Testis (tissue), 3 donors: ENCODE measurements around the gene OR11G2. TPM values are rescaled to one million over a fixed set of nuclear protein-coding genes. Genes with fewer than 3 reads are reported as not detected.

Experiments used
- DNase-seq: peaks from one replicate; pipeline ENCODE4 v3.0.0-alpha.2; 2019
- H3K27ac ChIP-seq, 2 donors: fragments of 200-600 bp; sonication (generic); one replicate each; pipeline ENCODE4 v1.5.1; 2019
- H3K27me3 ChIP-seq: fragments of 200-600 bp; sonication (generic); one replicate; pipeline ENCODE4 v1.5.1; 2019
- H3K36me3 ChIP-seq: fragments of 200-600 bp; sonication (generic); one replicate; pipeline ENCODE4 v1.5.1; 2017; ENCODE audit warnings: low read depth; ENCODE audit errors: missing control alignments
- H3K4me1 ChIP-seq: fragments of 200-600 bp; sonication (generic); one replicate; pipeline ENCODE4 v1.5.1; 2019
- H3K4me3 ChIP-seq, 2 donors: fragments of 200-600 bp; sonication (generic); one replicate each; pipeline ENCODE4 v1.5.1; 2017 to 2019
- H3K9me3 ChIP-seq: fragments of 200-600 bp; sonication (generic); one replicate; pipeline ENCODE4 v1.5.1; 2017
- CTCF ChIP-seq, 3 experiments: fragments of 450-650 bp in 2 of 3; fragments of 200-600 bp in 1 of 3; sonication (generic) in 1 of 3; IDR thresholded peaks; one replicate each; pipeline ENCODE4 v1.5.1; 2016 to 2019; ENCODE audit warnings: antibody characterized with exemption in 3 of 3, mild to moderate bottlenecking in 2 of 3, moderate library complexity in 1 of 3
- POLR2A ChIP-seq: fragments of 450-650 bp; IDR thresholded peaks from one replicate; pipeline ENCODE4 v1.6.1; 2017; ENCODE audit warnings: antibody characterized with exemption, mild to moderate bottlenecking, moderate library complexity
- WGBS, 2 donors: methylation state at CpG; one replicate each; pipeline ENCODE4 v1.1.5; 2018; 5-methylcytosine and 5-hydroxymethylcytosine counted together
- intact Hi-C: fragments of 100-400 bp; cut with DNase I; formaldehyde crosslinking; loops from one replicate; pipeline ENCODE4 v1.15.1; 2023; ENCODE audit warnings: low total_unique reads
- polyA plus RNA-seq: library from polyadenylated mRNA; stranded (reverse); fragments of 350-450 nt; fragmentation: Illumina TruSeq; extraction: RNeasy Lipid Tissue Mini Kit (QIAGEN cat#74804); gene quantifications from one replicate; pipeline ENCODE4 v1.2.3, GENCODE V29; 2014; ENCODE audit warnings: low read depth, low replicate concordance; ENCODE audit not compliant: insufficient read depth
- total RNA-seq, 2 donors: library from RNA; depleted of rRNA; stranded (reverse); fragments of >200 nt; gene quantifications; one replicate each; pipeline ENCODE4 v1.2.3, GENCODE V29; 2016

OR11G2 gene
- total and polyA plus RNA-seq, 3 donors from 2014 or later: not detected

GRCh38 chr14:20176330-20176729, 14.4 kb upstream of the OR11G2 start:
- 48 to 49% methylated on average over 6 of the region's 6 CpGs for WGBS, 2 donors
- H3K36me3 ChIP-seq: no peaks in the 10 kb centered on the region
- no peak overlapping the region for H3K27ac ChIP-seq
- no peaks in the 10 kb centered on the region for H3K27me3 ChIP-seq
- intact Hi-C loops: no loop called here
- DNase-seq: no peak
- no peaks in the 10 kb centered on the region for H3K4me1 ChIP-seq
- H3K9me3 ChIP-seq: no peaks in the 10 kb centered on the region
- TF ChIP-seq CTCF (IDR thresholded peaks at IDR 0.05) (no peak), POLR2A (no peak)
- no peak overlapping the region for H3K4me3 ChIP-seq

DNA sequence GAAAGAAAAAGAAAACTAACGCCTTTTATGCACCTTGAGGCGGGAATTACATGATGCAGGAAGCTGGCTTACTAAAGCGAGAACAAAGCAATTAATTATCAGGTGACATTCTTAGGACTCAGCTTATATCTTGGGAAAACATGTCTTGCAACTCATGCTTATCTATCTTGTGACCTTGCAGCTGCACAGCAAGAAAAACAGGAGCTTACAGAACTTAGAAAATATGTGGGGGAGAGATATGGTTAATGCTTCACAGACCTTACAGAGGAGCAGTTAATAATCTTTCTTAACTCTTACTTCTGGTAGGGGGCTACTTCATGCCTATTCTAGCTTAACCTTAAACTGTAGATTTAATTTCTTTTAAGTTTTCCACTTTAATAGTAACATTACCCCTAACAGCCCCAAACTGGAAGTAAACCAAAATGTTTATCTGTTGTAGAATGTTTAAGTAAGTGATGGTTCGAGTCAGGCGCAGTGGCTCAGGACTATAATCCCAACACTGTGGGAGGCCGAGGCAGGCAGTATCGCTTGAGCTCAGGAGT, 13.2 kb upstream of the OR11G2 start:
- no peaks in the 10 kb centered on the region for H3K36me3 ChIP-seq
- DNase-seq: peak; percentile 43
- peak overlapping the region in 1 of 2 donors; percentile 55 for H3K27ac ChIP-seq
- H3K27me3 ChIP-seq: no peaks in the 10 kb centered on the region
- no peaks in the 10 kb centered on the region for H3K4me1 ChIP-seq
- no peaks in the 10 kb centered on the region for H3K9me3 ChIP-seq
- WGBS, 2 donors: 28 to 49% methylated on average over 7 of the region's 7 CpGs
- no peak for TF ChIP-seq POLR2A
- TF ChIP-seq CTCF (IDR thresholded peaks at IDR 0.05): no peak
- peak overlapping the region in 1 of 2 donors; percentile 26 for H3K4me3 ChIP-seq
- intact Hi-C loops: no loop called here

- no peaks in the 10 kb centered on the region for H3K4me1 ChIP-seq
- no peak overlapping the region for H3K27ac ChIP-seq
- no peaks in the 10 kb centered on the region for H3K36me3 ChIP-seq
- intact Hi-C loops: no loop called here
- peak; percentile 19 for DNase-seq
- WGBS, 2 donors: 56 to 65% methylated on average over 5 of the region's 5 CpGs
- H3K4me3 ChIP-seq: no peak overlapping the region
- no peak for TF ChIP-seq CTCF (IDR thresholded peaks at IDR 0.05)
- TF ChIP-seq POLR2A: no peak
- no peaks in the 10 kb centered on the region for H3K9me3 ChIP-seq
- H3K27me3 ChIP-seq: no peaks in the 10 kb centered on the region
Observed at GRCh38 chr14:20179218-20179617, 11.5 kb upstream of the OR11G2 start.

DNA sequence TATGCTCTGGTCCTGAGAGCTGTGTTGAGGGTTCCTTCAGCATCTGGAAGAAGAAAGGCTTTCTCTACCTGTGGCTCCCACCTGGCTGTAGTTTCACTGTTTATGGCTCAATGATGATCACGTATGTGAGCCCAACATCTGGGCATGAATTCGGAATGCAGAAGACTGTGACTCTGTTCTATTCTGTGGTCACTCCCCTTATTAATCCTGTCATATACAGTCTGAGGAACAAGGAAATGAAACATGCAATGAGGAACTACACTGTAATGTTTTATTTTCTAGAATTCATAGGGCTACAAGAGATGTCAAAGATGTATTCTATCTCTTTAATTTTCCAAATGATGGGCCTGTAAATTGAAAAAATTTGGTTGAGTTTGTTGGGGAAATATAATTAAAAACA, 10.8 kb upstream of the OR11G2 start:
- DNase-seq: no peak
- no peaks in the 10 kb centered on the region for H3K36me3 ChIP-seq
- no peak overlapping the region for H3K27ac ChIP-seq
- H3K4me3 ChIP-seq: no peak overlapping the region
- WGBS, 2 donors: 88 to 94% methylated on average over 2 of the region's 2 CpGs
- H3K9me3 ChIP-seq: no peaks in the 10 kb centered on the region
- TF ChIP-seq POLR2A (no peak), CTCF (IDR thresholded peaks at IDR 0.05) (no peak)
- intact Hi-C loops: no loop called here
- H3K27me3 ChIP-seq: no peaks in the 10 kb centered on the region
- H3K4me1 ChIP-seq: no peaks in the 10 kb centered on the region

DNA sequence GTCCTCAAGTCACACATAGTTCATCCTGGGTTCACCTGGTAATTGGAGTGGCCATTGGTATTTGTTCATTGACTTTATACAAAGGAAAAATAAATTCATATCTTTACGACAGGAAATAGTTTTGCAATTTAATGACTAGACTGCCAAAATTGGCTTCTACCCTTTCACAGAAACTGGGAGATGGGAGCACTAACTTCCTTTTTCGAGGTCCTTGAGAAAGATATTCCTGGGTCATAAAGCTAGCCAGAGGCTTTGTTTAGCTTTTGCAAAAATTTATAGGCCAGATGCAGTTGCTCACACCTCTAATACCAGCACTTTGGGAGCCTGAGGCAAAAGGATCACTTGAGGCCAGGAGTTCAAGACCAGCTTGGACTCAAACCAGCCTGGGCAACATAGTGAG, 10.2 kb upstream of the OR11G2 start:
- 68 to 72% methylated on average over 2 of the region's 2 CpGs for whole genome bisulfite sequencing, 2 donors
- intact Hi-C loops: no loop called here
- DNase-seq: no peak

More for the DNA sequence above, 10.2 kb upstream of the OR11G2 start:
- Histone ChIP-seq H3K36me3 (no peaks in the 10 kb centered on the region), H3K4me3 (no peak overlapping the region), H3K27ac (no peak overlapping the region), H3K4me1 (no peaks in the 10 kb centered on the region), H3K27me3 (no peaks in the 10 kb centered on the region), H3K9me3 (no peaks in the 10 kb centered on the region)
- no peak for TF ChIP-seq CTCF (IDR thresholded peaks at IDR 0.05)
- no peak for TF ChIP-seq POLR2A
